Gastroesophageal sphincter (tissue), 4 donors: Measurements from ENCODE around the gene DDTL. TPM values are rescaled to one million over a fixed set of nuclear protein-coding genes. Genes with fewer than 3 reads are reported as not detected.
"Not testable (repeated sequence)": the region's sequence is repeated elsewhere in the genome, so short reads cannot be mapped to it uniquely, and the experiment has no call there.

Experiments used
- ATAC-seq: fragments of 150-250 bp; one replicate; pipeline ENCODE4 v1.9.1; 2016; ENCODE audit warnings: mild to moderate bottlenecking, moderate library complexity
- H3K27ac ChIP-seq, 4 donors: fragments of 200-600 bp; sonication (generic) in 3 of 4; 1 replicate in 3 of 4; 2 replicates in 1 of 4; pipeline ENCODE4 v1.5.1; 2016 to 2019
- H3K27me3 ChIP-seq: fragments of 200-600 bp; sonication (generic); one replicate; pipeline ENCODE4 v1.5.1; 2019
- H3K36me3 ChIP-seq, 2 donors: fragments of 200-600 bp; sonication (generic); one replicate each; pipeline ENCODE4 v1.5.1; 2019; ENCODE audit warnings: control low read depth in 1 of 2
- H3K4me1 ChIP-seq, 3 donors: fragments of 200-600 bp; sonication (generic); 1 replicate in 2 of 3; 2 replicates in 1 of 3; pipeline ENCODE4 v1.5.1; 2016 to 2019; ENCODE audit warnings: control low read depth in 2 of 3
- H3K4me3 ChIP-seq, 2 donors: fragments of 200-600 bp; sonication (generic); one replicate each; pipeline ENCODE4 v1.5.1; 2019; ENCODE audit warnings: mild to moderate bottlenecking in 1 of 2, moderate library complexity in 1 of 2
- H3K9me3 ChIP-seq, 3 donors: fragments of 200-600 bp; sonication (generic); one replicate each; pipeline ENCODE4 v1.5.1; 2017 to 2019; ENCODE audit warnings: control low read depth in 2 of 3
- CTCF ChIP-seq, 4 experiments: fragments of 200-600 bp in 2 of 4; fragments of 450-650 bp in 2 of 4; sonication (generic) in 1 of 4; IDR thresholded peaks; one replicate each; pipeline ENCODE4 v1.5.1; 2017 to 2019; ENCODE audit warnings: antibody characterized with exemption in 4 of 4, mild to moderate bottlenecking in 2 of 4, moderate library complexity in 2 of 4
- EP300 ChIP-seq: sonication (generic); formaldehyde crosslinking; IDR thresholded peaks from one replicate; pipeline ENCODE4 v1.6.1; 2017; ENCODE audit warnings: antibody characterized with exemption, mild to moderate bottlenecking
- POLR2A ChIP-seq, 2 donors: fragments of 450-650 bp; IDR thresholded peaks; one replicate each; pipeline ENCODE4 v1.6.1; 2017; ENCODE audit warnings: antibody characterized with exemption in 2 of 2, mild to moderate bottlenecking in 2 of 2, moderate library complexity in 1 of 2
- POLR2AphosphoS5 ChIP-seq: sonication (generic); formaldehyde crosslinking; IDR thresholded peaks from one replicate; pipeline ENCODE4 v1.6.1; 2017; ENCODE audit warnings: antibody characterized with exemption
- WGBS, 2 donors: methylation state at CpG; one replicate each; pipeline ENCODE4 v1.1.5; 2018; ENCODE audit warnings: low coverage in 1 of 2; 5-methylcytosine and 5-hydroxymethylcytosine counted together
- total RNA-seq, 4 donors: library from RNA; depleted of rRNA; stranded (reverse); fragments of >200 nt; gene quantifications; one replicate each; pipeline ENCODE4 v1.1.0, GENCODE V29; 2016

Gene DDTL
- total RNA-seq, 4 donors from 2014 or later = 2.2 to 3.4 TPM; not detected in 2

- H3K4me3 ChIP-seq, H3K9me3 ChIP-seq, H3K27me3 ChIP-seq, H3K36me3 ChIP-seq, H3K27ac ChIP-seq: not testable (repeated sequence)
- peak; percentile 57 to 95 (median 86) for TF ChIP-seq CTCF (IDR thresholded peaks at IDR 0.05)
- peak; percentile 70 for TF ChIP-seq POLR2AphosphoS5
- 16 to 24% methylated on average over 5 to 9 of the region's 12 CpGs for WGBS, 2 donors
- peaks cover 0 to 12% (median 0%) of the 10 kb centered on the region in 3 donors for H3K4me1 ChIP-seq
- ATAC-seq = peak; percentile 66
Measured at GRCh38 chr22:23956301-23956900, 10.3 kb upstream of the DDTL start.

- H3K36me3 ChIP-seq, H3K9me3 ChIP-seq, H3K27me3 ChIP-seq: not testable (repeated sequence)
- ATAC-seq = peak; percentile 95
- peak within 1 kb of the TSS in 1 of 4 donors; percentile 54 for H3K27ac ChIP-seq
- no CpG with 5 or more reads among the region's 43 CpGs for WGBS, 2 donors
- peaks cover 0 to 11% (median 0%) of the 10 kb centered on the region in 3 donors for H3K4me1 ChIP-seq
- H3K4me3 ChIP-seq = peak within 1 kb of the TSS in 1 of 2 donors; percentile 40
Measured at GRCh38 chr22:23961084-23961771, 5.5 kb upstream of the DDTL start, which contains the start of gene GSTT2B. Gene GSTT2B (minus strand): TSS chr22:23961195. CDS start chr22:23961131, 64 bp downstream.

- Histone ChIP-seq H3K36me3 (peaks cover 0 to 21% of the 10 kb centered on the region in 2 donors), H3K4me1 (peaks cover 0 to 15% (median 0%) of the 10 kb centered on the region in 3 donors)
- not testable (repeated sequence) for H3K27ac ChIP-seq, ATAC-seq, H3K27me3 ChIP-seq, H3K9me3 ChIP-seq, H3K4me3 ChIP-seq
- WGBS, 2 donors = no CpG with 5 or more reads among the region's 18 CpGs
Measured at GRCh38 chr22:23966094-23966493, 594 bp upstream of the DDTL start.

- no peak for ATAC-seq
- TF ChIP-seq POLR2AphosphoS5 (no peak), EP300 (no peak), CTCF (IDR thresholded peaks at IDR 0.05) (no peak), POLR2A (IDR thresholded peaks at IDR 0.05) (no peak)
- Histone ChIP-seq H3K36me3 (peaks cover 0 to 30% of the 10 kb centered on the region in 2 donors), H3K4me3 (no peak overlapping the region), H3K4me1 (peaks cover 0 to 24% (median 0%) of the 10 kb centered on the region in 3 donors), H3K27ac (no peak overlapping the region), H3K9me3 (no peaks in the 10 kb centered on the region), H3K27me3 (no peaks in the 10 kb centered on the region)
- WGBS, 2 donors = 60% methylated on average over 1 of the region's 3 CpGs; no CpG with 5 or more reads in 1 of the 2 donors
Measured at GRCh38 chr22:23969071-23969470, 2.4 kb downstream of the DDTL start.

- 70 to 79% methylated on average over 5 of the region's 5 CpGs for WGBS, 2 donors
- no peak for ATAC-seq
Measured at GRCh38 chr22:23970201-23970641, 3.5 kb downstream of the DDTL start.

More at GRCh38 chr22:23970201-23970641, 3.5 kb downstream of the DDTL start:
- TF ChIP-seq POLR2A (IDR thresholded peaks at IDR 0.05) (no peak), POLR2AphosphoS5 (no peak), CTCF (IDR thresholded peaks at IDR 0.05) (no peak), EP300 (no peak)
- peaks cover 0 to 30% of the 10 kb centered on the region in 2 donors for H3K36me3 ChIP-seq
- H3K9me3 ChIP-seq = no peaks in the 10 kb centered on the region
- H3K27ac ChIP-seq = no peak overlapping the region
- no peaks in the 10 kb centered on the region for H3K27me3 ChIP-seq
- peaks cover 0 to 24% (median 0%) of the 10 kb centered on the region in 3 donors for H3K4me1 ChIP-seq
- no peak overlapping the region for H3K4me3 ChIP-seq
